HL-60/S4 (cell line): ENCODE measurements around the gene ZBTB21.
"Not testable (repeated sequence)": the region's sequence is repeated elsewhere in the genome, so short reads cannot be mapped to it uniquely, and the experiment has no call there.

Experiments used
- in situ Hi-C: fragments of 300-500 bp; cut with MboI; formaldehyde crosslinking; loops from 2 replicates; pipeline ENCODE4 v1.14.3; 2022; ENCODE audit warnings: low sequenced_read_pairs

ZBTB21 gene

DNA sequence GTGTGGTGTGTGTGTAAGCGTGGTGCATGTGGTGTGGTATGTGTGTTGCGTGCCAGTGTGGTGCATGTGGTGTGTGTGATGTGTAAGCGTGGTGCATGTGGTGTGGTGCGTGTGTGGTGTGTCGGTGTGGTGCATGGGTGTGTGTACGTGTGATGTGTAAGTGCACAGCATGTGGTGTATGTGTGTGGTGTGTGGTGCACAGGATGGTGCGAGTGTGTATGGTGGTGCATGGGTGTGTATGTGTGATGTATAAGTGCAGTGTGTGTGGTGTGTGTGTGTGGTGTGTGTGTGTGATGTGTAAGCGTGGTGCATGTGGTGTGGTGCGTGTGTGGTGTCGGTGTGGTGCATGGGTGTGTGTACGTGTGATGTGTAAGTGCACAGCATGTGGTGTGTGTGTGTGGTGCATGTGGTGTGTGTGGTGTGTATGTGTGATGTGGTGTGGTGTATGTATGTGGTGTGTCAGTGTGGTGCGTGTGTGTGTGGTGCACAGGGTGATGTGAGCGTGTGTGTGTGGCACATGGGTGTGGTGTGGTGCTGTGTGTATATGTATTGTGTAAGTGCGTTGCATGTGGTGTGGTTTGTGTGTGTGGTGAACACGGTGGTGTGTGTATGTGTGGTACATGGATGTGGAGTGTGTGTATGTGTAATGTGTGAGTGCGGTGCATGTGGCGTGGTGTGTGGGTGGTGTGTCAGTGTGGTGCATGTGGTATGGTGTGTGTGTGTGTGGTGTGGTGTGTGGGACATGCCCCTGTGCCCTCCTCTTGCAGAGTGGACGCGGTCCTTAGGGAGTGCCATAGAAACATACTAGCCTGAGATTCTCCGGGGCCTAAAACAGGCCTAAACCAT, 55.3 kb downstream of the ZBTB21 start:
- in situ Hi-C loops: no loop called here

- in situ Hi-C loops: no loop called here
Measured at GRCh38 chr21:41953831-41954653, 56.1 kb downstream of the ZBTB21 start, which contains the start of gene C2CD2. Gene C2CD2 (minus strand): TSS chr21:41954018. CDS start chr21:41953648, 370 bp downstream.

DNA sequence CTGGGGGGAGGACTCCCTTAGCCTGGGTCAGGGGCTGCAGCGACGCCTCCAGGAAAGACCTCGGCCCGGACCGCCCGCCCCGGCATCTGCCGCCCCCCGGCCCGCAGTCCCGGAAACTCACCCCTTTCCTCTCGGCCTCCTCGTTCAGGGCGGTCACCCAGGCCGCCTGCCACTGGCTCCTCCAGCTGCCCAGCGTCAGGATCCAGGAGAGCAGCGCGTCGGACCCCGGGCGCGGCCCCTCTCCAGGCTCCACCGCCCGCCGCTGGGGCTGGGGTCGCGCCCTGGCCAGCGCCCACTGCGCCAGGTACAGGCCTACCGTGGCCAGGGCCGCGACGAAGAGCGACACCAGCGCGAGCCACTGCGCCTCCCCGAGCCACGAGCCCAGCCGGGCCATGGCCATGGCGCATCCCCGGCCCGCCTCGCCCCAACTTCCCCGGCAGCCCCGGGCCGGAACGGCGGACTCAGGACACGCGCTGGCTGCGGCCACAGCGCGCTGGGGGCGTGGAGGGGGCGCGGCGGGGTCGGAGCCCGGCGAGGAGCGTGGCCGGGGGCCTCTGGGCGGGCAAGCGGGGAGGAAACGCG, 56.8 kb downstream of the ZBTB21 start:
- in situ Hi-C loops: no loop called here

DNA sequence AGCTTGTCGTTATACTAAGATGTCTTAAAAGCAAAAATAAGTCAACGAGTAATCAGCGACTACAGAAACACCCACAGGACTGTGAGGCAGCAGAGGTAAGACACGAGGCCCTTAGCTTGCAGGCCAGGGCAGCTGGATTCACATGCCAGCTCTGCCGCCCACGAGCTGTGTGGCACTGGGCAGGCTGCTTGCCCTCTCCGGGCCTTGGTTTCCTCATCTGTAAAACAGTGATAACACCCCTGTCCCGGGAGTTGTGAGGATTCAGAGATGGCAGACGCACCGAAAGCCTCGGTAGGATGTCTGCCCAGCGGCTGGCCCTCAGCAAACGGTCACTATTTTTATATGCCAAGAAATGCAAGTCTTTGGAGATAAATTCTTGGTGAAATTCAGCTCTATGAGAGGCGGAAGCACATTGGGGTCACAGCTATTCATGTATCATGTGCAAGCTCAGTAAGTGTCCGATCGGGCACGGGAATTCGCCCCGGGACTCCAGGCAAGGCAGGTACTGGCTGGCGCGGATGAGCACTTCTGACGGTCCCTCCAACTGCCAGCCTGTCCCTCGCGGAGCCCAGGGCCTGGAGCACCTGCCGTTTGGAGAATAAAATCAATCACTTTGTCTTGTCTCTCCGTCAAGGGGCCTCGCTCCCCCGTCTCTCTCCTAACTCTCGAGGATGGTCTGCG, 57.5 kb downstream of the ZBTB21 start:
- in situ Hi-C loops: no loop called here

GRCh38 chr21:41951876-41952567, 58.1 kb downstream of the ZBTB21 start:
- in situ Hi-C loops: no loop called here

DNA sequence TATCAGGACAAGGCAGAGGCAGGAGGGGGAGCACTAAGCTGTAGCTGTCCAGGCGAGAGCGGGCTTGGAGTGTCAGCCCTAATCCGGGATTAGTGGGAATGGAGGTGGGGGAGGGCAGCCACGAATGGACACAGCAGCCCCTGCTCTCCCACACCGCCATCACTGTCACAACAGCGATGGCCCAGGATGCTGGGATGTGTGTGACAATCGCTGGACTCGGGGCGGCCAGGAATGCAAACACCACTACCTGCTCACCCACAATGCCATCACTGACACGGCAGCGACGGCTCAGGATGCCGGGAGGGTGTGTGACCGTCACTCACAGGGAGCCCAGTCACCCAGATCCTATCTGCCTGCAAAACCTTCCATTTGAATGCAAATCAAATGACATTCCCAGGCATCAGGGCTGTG, 59.2 kb downstream of the ZBTB21 start:
- in situ Hi-C loops: no loop called here

GRCh38 chr21:41949631-41950030, 60.5 kb downstream of the ZBTB21 start:
- in situ Hi-C loops: not testable (repeated sequence)

DNA sequence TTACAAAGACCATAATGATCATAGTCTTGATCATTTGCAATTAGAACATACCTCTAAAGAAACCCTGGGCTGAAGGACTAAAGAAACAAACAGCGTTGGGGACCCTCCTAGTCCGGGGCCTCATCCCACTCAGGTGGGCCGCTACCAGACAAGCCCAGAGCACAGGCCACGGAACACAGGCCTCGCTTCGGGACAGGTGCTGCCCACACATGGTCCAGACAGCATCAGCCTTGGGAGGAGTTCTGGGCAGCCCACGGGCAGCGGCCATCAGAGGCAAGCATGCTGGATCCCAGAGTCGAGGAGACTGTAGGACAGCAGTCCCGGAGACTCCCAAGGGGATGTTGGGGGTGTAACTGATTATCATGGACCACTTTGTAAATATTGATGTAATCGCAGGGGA, 61.3 kb downstream of the ZBTB21 start:
- in situ Hi-C loops: no loop called here

DNA sequence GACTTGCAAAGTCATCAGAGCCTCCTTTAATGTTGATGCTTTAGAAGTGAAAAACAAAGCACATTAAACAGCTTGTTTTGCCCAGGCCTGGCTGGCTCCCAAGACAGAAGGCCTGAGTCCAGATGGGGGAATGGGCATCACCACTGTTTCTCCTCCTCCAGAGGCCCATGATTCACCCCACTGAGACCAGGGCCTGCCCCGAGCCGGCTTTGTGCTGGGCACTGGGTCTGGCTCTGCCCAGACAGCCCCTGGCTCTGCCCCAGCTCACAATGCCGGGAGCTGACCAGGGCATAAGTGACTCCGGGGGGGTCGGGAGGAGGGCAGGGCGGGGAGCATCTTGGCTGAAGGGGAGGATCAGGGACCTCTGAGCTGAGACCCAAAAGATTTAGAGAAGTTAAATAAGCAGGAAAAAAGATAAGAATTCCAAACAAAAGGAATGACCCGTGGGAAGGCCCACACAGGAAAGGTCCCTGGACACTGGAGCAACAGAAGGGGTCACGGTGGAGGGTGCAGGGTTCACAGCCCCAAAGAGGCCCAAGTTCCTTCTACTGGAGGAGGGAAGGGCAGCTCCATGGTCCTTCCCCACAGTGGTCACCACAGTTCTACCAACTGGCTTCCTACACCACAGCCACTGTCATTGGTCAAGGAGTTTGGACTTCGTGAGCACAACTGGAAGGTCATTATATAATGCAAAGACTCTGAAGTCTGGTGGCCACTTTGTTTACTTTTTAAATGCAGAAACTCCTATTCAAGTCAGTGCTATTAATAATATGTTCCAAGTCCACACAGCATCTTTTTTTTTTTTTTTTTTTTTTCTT, 61.9 kb downstream of the ZBTB21 start:
- in situ Hi-C loops: no loop called here

- in situ Hi-C loops: no loop called here
Measured at GRCh38 chr21:41945982-41946381, 64.2 kb downstream of the ZBTB21 start.

- in situ Hi-C loops: no loop called here
Measured at GRCh38 chr21:41943851-41944250, 66.3 kb downstream of the ZBTB21 start.

GRCh38 chr21:41942457-41942856, 67.7 kb downstream of the ZBTB21 start:
- in situ Hi-C loops: no loop called here

DNA sequence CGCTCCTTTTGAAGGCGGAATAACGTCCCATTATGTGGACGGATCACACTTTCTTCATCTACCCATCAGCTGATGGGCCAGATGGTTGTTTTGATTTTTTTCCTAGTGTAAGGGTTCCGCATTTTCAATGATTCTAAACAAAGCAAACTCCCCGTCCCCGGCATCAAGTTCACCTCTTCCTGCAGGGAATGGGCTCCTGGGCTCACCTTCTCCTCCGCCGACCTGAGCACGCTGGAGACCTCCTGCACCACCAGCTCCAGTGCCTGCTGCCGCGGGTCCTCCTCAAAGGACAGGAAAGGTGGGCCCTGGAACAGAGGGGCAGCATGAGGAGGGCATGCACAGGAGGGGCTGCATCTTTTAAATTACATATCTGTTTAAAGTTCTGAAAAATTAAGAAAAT, 68.2 kb downstream of the ZBTB21 start:
- in situ Hi-C loops: no loop called here

DNA sequence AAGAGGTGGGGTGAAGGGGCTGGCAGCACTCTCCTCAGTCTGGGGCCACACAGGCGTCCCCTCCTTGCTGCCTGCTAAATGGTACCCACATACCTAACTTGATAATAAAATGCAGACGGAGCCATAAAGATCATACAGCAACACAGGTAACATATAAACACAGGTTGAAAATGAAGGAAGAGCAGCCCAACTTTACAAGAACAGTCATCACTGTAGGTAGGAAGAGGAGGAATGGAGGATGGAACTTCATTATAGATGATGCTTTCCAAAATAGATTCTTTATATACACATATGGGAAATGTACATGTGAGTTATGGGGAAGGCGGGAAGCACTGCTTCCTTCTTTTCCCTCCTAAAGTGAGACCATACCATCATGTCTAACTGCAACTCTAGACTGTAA, 69.7 kb downstream of the ZBTB21 start:
- in situ Hi-C loops: no loop called here

DNA sequence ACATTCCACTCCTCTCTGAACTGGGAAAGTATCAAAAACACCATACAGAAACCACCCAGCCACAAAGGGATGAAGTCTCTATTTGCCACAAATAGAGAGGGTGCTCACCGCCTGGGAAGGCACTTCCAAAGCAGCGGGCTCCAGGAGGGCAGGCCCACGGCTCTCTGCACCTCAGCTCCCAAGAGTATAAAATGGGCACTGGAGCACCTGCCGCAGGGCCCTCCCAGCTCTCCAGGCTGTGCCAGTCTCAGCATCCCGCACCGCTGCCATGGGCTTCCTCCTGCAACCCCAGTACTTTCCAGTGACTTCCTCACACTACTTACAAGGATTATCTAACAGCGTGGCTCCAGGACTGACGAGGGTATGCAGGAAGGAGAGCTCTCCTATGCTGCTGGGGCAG, 70.8 kb downstream of the ZBTB21 start:
- in situ Hi-C loops: no loop called here
